A549 (cell line): ENCODE measurements around the gene NPAS2. TPM values are rescaled to one million over a fixed set of nuclear protein-coding genes. Genes with fewer than 3 reads are reported as not detected.

ENCODE experiments used
- ATAC-seq, 2 experiments: fragments of 200-7000 bp in 1 of 2; fragments of >200 bp in 1 of 2; cut with Nextera tagmentation in 1 of 2; cut with Tn5 transposase in 1 of 2; 3 replicates each; pipeline versions ENCODE4 v1.8.0 to v1.9.1; 2018 to 2020; ENCODE audit warnings: mild to moderate bottlenecking in 1 of 2, moderate library complexity in 1 of 2
- CTCF ChIA-PET: fragments of 300-600 bp; sonication (Branson Sonifier 250); formaldehyde crosslinking; extraction: SDS; loops from one replicate; lab custom pipeline; 2021; ENCODE audit warnings: antibody characterized with exemption, inconsistent platforms; lab: Yijun Ruan, JAX
- POLR2A ChIA-PET: fragments of 350-600 bp; formaldehyde crosslinking; extraction: SDS; loops from one replicate; lab custom pipeline; 2021; ENCODE audit warnings: antibody characterized with exemption, inconsistent platforms; lab: Yijun Ruan, JAX
- DNase-seq, 2 experiments: peaks; one replicate each; pipeline versions ENCODE4 v3.0.0 to v3.0.0-alpha.2; 2011 to 2016; ENCODE audit warnings: low read depth in 1 of 2, low spot score in 1 of 2
- FAIRE-seq: peaks from 2 replicates; lab custom pipeline; 2011; peaks lifted over from hg19 to GRCh38; lab: Jason Lieb, UNC
- H3K27ac ChIP-seq, 2 experiments: fragments of >200 bp; sonication (Bioruptor Twin); formaldehyde crosslinking; 3 replicates each; pipeline ENCODE4 v1.5.1; 2016 to 2017
- H3K4me1 ChIP-seq: fragments of >200 bp; sonication (Bioruptor Twin); formaldehyde crosslinking; 3 replicates; pipeline ENCODE4 v1.6.1; 2016
- H3K4me2 ChIP-seq: fragments of >200 bp; sonication (Bioruptor Twin); formaldehyde crosslinking; 3 replicates; pipeline ENCODE4 v1.6.1; 2016
- H3K4me3 ChIP-seq: fragments of >200 bp; sonication (Bioruptor Twin); formaldehyde crosslinking; 3 replicates; pipeline ENCODE4 v1.5.1; 2016
- H3K9me3 ChIP-seq: fragments of >200 bp; sonication (Bioruptor Twin); formaldehyde crosslinking; 3 replicates; pipeline ENCODE4 v1.6.1; 2016
- CBX2 ChIP-seq: fragments of 200-600 bp; sonication (generic); IDR thresholded peaks from 2 replicates; pipeline ENCODE4 v1.6.1; 2016; ENCODE audit warnings: low read depth, mild to moderate bottlenecking, borderline replicate concordance
- CEBPB ChIP-seq, 2 experiments: fragments of >200 bp in 1 of 2; sonication (Bioruptor Twin) in 1 of 2; formaldehyde crosslinking in 1 of 2; IDR thresholded peaks; 2 replicates each; pipeline ENCODE4 v1.6.1; 2012 to 2016
- CHD2 ChIP-seq: fragments of 150-350 bp; IDR thresholded peaks from 2 replicates; pipeline ENCODE4 v1.6.1; 2014; ENCODE audit warnings: low read length; ENCODE audit not compliant: partially characterized antibody
- CHD4 ChIP-seq: fragments of 200-600 bp; sonication (generic); IDR thresholded peaks from 2 replicates; pipeline ENCODE4 v1.6.1; 2016; ENCODE audit warnings: antibody characterized with exemption, mild to moderate bottlenecking, borderline replicate concordance
- E2F6 ChIP-seq: IDR thresholded peaks from 2 replicates; pipeline ENCODE4 v1.6.1; 2012; ENCODE audit warnings: low read depth, borderline replicate concordance
- EHF ChIP-seq: fragments of 250-450 bp; sonication (Bioruptor Pico); IDR thresholded peaks from 2 replicates; pipeline ENCODE4 v1.5.0; 2020; ENCODE audit warnings: mild to moderate bottlenecking
- EHMT2 ChIP-seq: fragments of 200-600 bp; sonication (generic); IDR thresholded peaks from 2 replicates; pipeline ENCODE4 v1.6.1; 2016; ENCODE audit warnings: antibody characterized with exemption, low read depth, mild to moderate bottlenecking, moderate library complexity
- ESRRA ChIP-seq: fragments of 150-350 bp; IDR thresholded peaks from 2 replicates; pipeline ENCODE4 v1.6.1; 2014; ENCODE audit warnings: mild to moderate bottlenecking, low read length, borderline replicate concordance
- FOXS1 ChIP-seq: fragments of 250-450 bp; sonication (Bioruptor Pico); IDR thresholded peaks from 2 replicates; pipeline ENCODE4 v1.5.0; 2020; ENCODE audit warnings: mild to moderate bottlenecking, moderate library complexity
- HES2 ChIP-seq: fragments of >200 bp; sonication (Bioruptor Twin); formaldehyde crosslinking; IDR thresholded peaks from 2 replicates; pipeline ENCODE4 v1.6.1; 2016
- HMGXB4 ChIP-seq: fragments of 250-450 bp; sonication (Bioruptor Pico); IDR thresholded peaks from 2 replicates; pipeline ENCODE4 v1.5.0; 2021; ENCODE audit warnings: mild to moderate bottlenecking, moderate library complexity, borderline replicate concordance
- HOXB13 ChIP-seq: fragments of 250-450 bp; sonication (Bioruptor Pico); IDR thresholded peaks from 2 replicates; pipeline ENCODE4 v1.5.0; 2020; ENCODE audit warnings: low read depth, mild to moderate bottlenecking, moderate library complexity
- HOXB5 ChIP-seq: fragments of 250-450 bp; sonication (Bioruptor Pico); IDR thresholded peaks from 2 replicates; pipeline ENCODE4 v1.5.0; 2020; ENCODE audit warnings: mild to moderate bottlenecking, moderate library complexity
- JUNB ChIP-seq: fragments of >200 bp; sonication (Bioruptor Twin); formaldehyde crosslinking; IDR thresholded peaks from 2 replicates; pipeline ENCODE4 v1.6.1; 2016
- KDM1A ChIP-seq: fragments of 200-600 bp; sonication (generic); IDR thresholded peaks from 2 replicates; pipeline ENCODE4 v1.6.1; 2016; ENCODE audit warnings: low read depth, mild to moderate bottlenecking
- KDM5A ChIP-seq: fragments of 200-600 bp; sonication (generic); IDR thresholded peaks from 2 replicates; pipeline ENCODE4 v1.6.1; 2016; ENCODE audit warnings: antibody characterized with exemption, mild to moderate bottlenecking
- MAFK ChIP-seq: fragments of 450-650 bp; IDR thresholded peaks from 2 replicates; pipeline ENCODE4 v1.6.1; 2014; ENCODE audit not compliant: partially characterized antibody
- MAX ChIP-seq: IDR thresholded peaks from 2 replicates; pipeline ENCODE4 v1.6.1; 2012
- MAZ ChIP-seq: fragments of 150-350 bp; IDR thresholded peaks from 2 replicates; pipeline ENCODE4 v1.6.1; 2014; ENCODE audit warnings: antibody characterized with exemption, low read depth, low read length, borderline replicate concordance
- MYC ChIP-seq: IDR thresholded peaks from 2 replicates; pipeline ENCODE4 v1.6.1; 2012; ENCODE audit warnings: mild to moderate bottlenecking, inconsistent platforms, low read length, improper control_type of control experiment, borderline replicate concordance
- PHF8 ChIP-seq: fragments of 200-600 bp; sonication (generic); IDR thresholded peaks from 2 replicates; pipeline ENCODE4 v1.6.1; 2016; ENCODE audit warnings: low read depth, mild to moderate bottlenecking, antibody characterized with exemption, moderate library complexity, borderline replicate concordance
- POLR2A ChIP-seq: IDR thresholded peaks from 2 replicates; pipeline ENCODE4 v1.6.1; 2012; ENCODE audit warnings: mild to moderate bottlenecking, low read length
- RAD21 ChIP-seq, 2 experiments: fragments of >200 bp in 1 of 2; sonication (Bioruptor Twin) in 1 of 2; formaldehyde crosslinking in 1 of 2; IDR thresholded peaks in 1 of 2; conservative IDR thresholded peaks in 1 of 2; 2 replicates in 1 of 2; 3 replicates in 1 of 2; pipeline ENCODE4 v1.6.1; 2012 to 2018; ENCODE audit warnings: inconsistent platforms in 1 of 2
- RARB ChIP-seq: fragments of 250-450 bp; sonication (Bioruptor Pico); IDR thresholded peaks from 2 replicates; pipeline ENCODE4 v1.8.0; 2021; ENCODE audit warnings: mild to moderate bottlenecking, moderate library complexity
- REST ChIP-seq: fragments of 200-600 bp; sonication (generic); IDR thresholded peaks from 2 replicates; pipeline ENCODE4 v1.6.1; 2016; ENCODE audit warnings: antibody characterized with exemption, mild to moderate bottlenecking, moderate library complexity
- RFX5 ChIP-seq: fragments of 450-650 bp; IDR thresholded peaks from 2 replicates; pipeline ENCODE4 v1.7.1; 2014; ENCODE audit warnings: antibody characterized with exemption, mild to moderate bottlenecking, moderate library complexity
- SREBF2 ChIP-seq: fragments of 450-650 bp; IDR thresholded peaks from 2 replicates; pipeline ENCODE4 v1.6.1; 2014; ENCODE audit warnings: mild to moderate bottlenecking, moderate library complexity
- TP53 ChIP-seq: fragments of 250-450 bp; sonication (Bioruptor Pico); IDR thresholded peaks from 2 replicates; pipeline ENCODE4 v1.5.0; 2021; ENCODE audit warnings: mild to moderate bottlenecking, moderate library complexity
- ZFP36 ChIP-seq: fragments of 450-650 bp; IDR thresholded peaks from 2 replicates; pipeline ENCODE4 v1.6.1; 2014; ENCODE audit warnings: borderline replicate concordance; ENCODE audit not compliant: partially characterized antibody
- ZSCAN20 ChIP-seq: fragments of 250-450 bp; sonication (Bioruptor Pico); IDR thresholded peaks from 2 replicates; pipeline ENCODE4 v1.8.0; 2022; ENCODE audit warnings: mild to moderate bottlenecking, moderate library complexity
- WGBS: methylation state at CpG from one replicate; pipeline ENCODE4 v1.1.6; 2017; ENCODE audit errors: missing lambda C conversion rate; 5-methylcytosine and 5-hydroxymethylcytosine counted together
- polyA plus RNA-seq, 4 experiments: library from polyadenylated mRNA; depleted of rRNA in 3 of 4; stranded (reverse); fragments of >200 nt; fragmentation: RNase III in 1 of 4; extraction: RNeasy Plus Mini Kit Qiagen cat#74134 plus additional on column Dnase treatment in 1 of 4; gene quantifications; 2 replicates in 3 of 4; 3 replicates in 1 of 4; pipeline ENCODE4 v1.2.3, GENCODE V29; 2011 to 2017

The NPAS2 gene
- polyA plus RNA-seq, 2 of the 4 experiments (the other 2 are of a cell fraction) = 31.4 to 56.1 TPM

GRCh38 chr2:100900156-100900795, 80.3 kb downstream of the NPAS2 start:
- Histone ChIP-seq H3K27ac (peak overlapping the region; percentile 97), H3K4me2 (no peak overlapping the region), H3K9me3 (peaks cover 14% of the 10 kb centered on the region), H3K4me1 (peaks cover 59% of the 10 kb centered on the region), H3K4me3 (no peak overlapping the region)
- 64% methylated on average over 5 of the region's 5 CpGs for WGBS
- ChIA-PET CTCF (interaction anchor here (1.1 to 2.3 kb wide), 4 partner anchors 13 to 290 kb away, joined by 3 to 6 read pairs (median 4); no protein-coding TSS in a partner anchor), POLR2A (no interaction called here)
- no peak for ATAC-seq
- no peak for FAIRE-seq
- no peak for TF ChIP-seq RFX5
- no peak for TF ChIP-seq CHD2
- no peak for TF ChIP-seq CEBPB (IDR thresholded peaks at IDR 0.05)
- no peak for TF ChIP-seq CHD4
- no peak for TF ChIP-seq KDM1A
- no peak for TF ChIP-seq JUNB
- no peak for TF ChIP-seq HES2
- no peak for DNase-seq

- peak; percentile 89 for FAIRE-seq
- ATAC-seq = peak; percentile 95 to 97
- Histone ChIP-seq H3K27ac (peak overlapping the region; percentile 97), H3K4me2 (peak overlapping the region; percentile 76), H3K9me3 (peaks cover 14% of the 10 kb centered on the region), H3K4me1 (peaks cover 66% of the 10 kb centered on the region), H3K4me3 (no peak overlapping the region)
- ChIA-PET POLR2A (interaction anchor here (0.7 to 2.1 kb wide), 10 partner anchors 9 to 340 kb away, joined by 3 to 16 read pairs (median 4); partner anchors contain the start of genes NPAS2, PDCL3 and RPL31), CTCF (interaction anchor here (0.7 to 3.2 kb wide), 17 partner anchors 10 to 295 kb away, joined by 3 to 18 read pairs (median 4); no protein-coding TSS in a partner anchor)
- DNase-seq = peak; percentile 94
- 1% methylated on average over 6 of the region's 6 CpGs for WGBS
- TF ChIP-seq HMGXB4 (CRISPR knock-in tag) (no peak), MYC (no peak), SREBF2 (no peak), ZFP36 (peak; percentile 1), HOXB13 (no peak), CEBPB (IDR thresholded peaks at IDR 0.05) (peak in 1 of 2 experiments; percentile 30; a peak in 1 of 4 replicates), HOXB5 (CRISPR knock-in tag) (no peak), PHF8 (no peak), REST (no peak), ESRRA (no peak), RAD21 (conservative IDR thresholded peaks at IDR 0.05 in 1 of 2, IDR thresholded peaks at IDR 0.05 in 1 of 2) (peak; percentile 29 to 60; a peak in 4 of 5 replicates), KDM5A (no peak), RARB (no peak), MAZ (no peak), CBX2 (no peak), MAX (peak; percentile 81), POLR2A (no peak), EHMT2 (no peak), FOXS1 (CRISPR knock-in tag) (peak; percentile 92; the same call in 1 of the 2 replicates), CHD2 (no peak), MAFK (peak; percentile 94), EHF (CRISPR knock-in tag) (0 out of 2 replicates have a peak, but pooled peaks have one; percentile 6), ZSCAN20 (no peak), E2F6 (no peak), TP53 (no peak)
Observed at GRCh38 chr2:100902817-100903405, 83.0 kb downstream of the NPAS2 start.
